Loucy (cell line): ENCODE results near the gene CAMTA1.

Experiments used
- H2AFZ ChIP-seq: fragments of 200-600 bp; sonication (generic); 2 replicates; pipeline ENCODE4 v1.6.0; 2016; ENCODE audit warnings: antibody characterized with exemption, mild to moderate bottlenecking, low read length, moderate library complexity
- H3F3A ChIP-seq: fragments of 200-600 bp; 2 replicates; pipeline ENCODE4 v1.6.0; 2016; ENCODE audit warnings: antibody characterized with exemption, low read depth, mild to moderate bottlenecking
- H3K27me3 ChIP-seq: fragments of 200-600 bp; sonication (generic); 2 replicates; pipeline ENCODE4 v1.6.1; 2014; ENCODE audit warnings: low read length, mild to moderate bottlenecking; ENCODE audit not compliant: insufficient read depth, poor library complexity, severe bottlenecking
- H3K36me3 ChIP-seq: fragments of 200-600 bp; sonication (generic); 2 replicates; pipeline ENCODE4 v1.6.1; 2016; ENCODE audit warnings: low read length; ENCODE audit not compliant: insufficient read depth
- H3K4me1 ChIP-seq: fragments of 200-600 bp; sonication (generic); 2 replicates; pipeline ENCODE4 v1.5.1; 2014; ENCODE audit warnings: low read length, mild to moderate bottlenecking; ENCODE audit not compliant: insufficient read depth, poor library complexity, severe bottlenecking
- H3K4me2 ChIP-seq: fragments of 200-600 bp; sonication (generic); 2 replicates; pipeline ENCODE4 v1.6.0; 2014; ENCODE audit warnings: antibody characterized with exemption, low read length, low read depth, mild to moderate bottlenecking; ENCODE audit not compliant: poor library complexity, severe bottlenecking
- H3K4me3 ChIP-seq: fragments of 200-600 bp; sonication (generic); 2 replicates; pipeline ENCODE4 v1.5.1; 2014; ENCODE audit warnings: low read length, mild to moderate bottlenecking, mixed read lengths; ENCODE audit not compliant: poor library complexity, severe bottlenecking
- H3K79me2 ChIP-seq: fragments of 200-600 bp; sonication (generic); 2 replicates; pipeline ENCODE4 v1.6.1; 2014; ENCODE audit warnings: low read length; ENCODE audit not compliant: insufficient read depth
- H3K9ac ChIP-seq: fragments of 200-600 bp; sonication (generic); 2 replicates; pipeline ENCODE4 v1.6.0; 2014; ENCODE audit warnings: mild to moderate bottlenecking, low read depth, low read length, moderate library complexity; ENCODE audit not compliant: poor library complexity, severe bottlenecking
- H3K9me2 ChIP-seq: fragments of 200-600 bp; sonication (generic); replicated peaks from 2 replicates; pipeline ENCODE4 v1.6.1; 2016; ENCODE audit warnings: low read depth, low read length, mixed read lengths
- H3K9me3 ChIP-seq: fragments of 200-600 bp; sonication (generic); 2 replicates; pipeline ENCODE4 v1.6.1; 2014; ENCODE audit warnings: mild to moderate bottlenecking, antibody characterized with exemption, low read length, low read depth; ENCODE audit not compliant: insufficient read depth
- H4K20me1 ChIP-seq: fragments of 200-600 bp; sonication (generic); 2 replicates; pipeline ENCODE4 v1.6.0; 2014; ENCODE audit warnings: antibody characterized with exemption, low read length, mild to moderate bottlenecking; ENCODE audit not compliant: insufficient read depth, poor library complexity, severe bottlenecking
- EZH2phosphoT487 ChIP-seq: fragments of 200-600 bp; IDR thresholded peaks from 2 replicates; pipeline ENCODE4 v1.6.1; 2018; ENCODE audit warnings: antibody characterized with exemption, mild to moderate bottlenecking, moderate library complexity, borderline replicate concordance
- TF ChIP-seq, protein P1 (sequence below): fragments of 200-600 bp; sonication (generic); conservative IDR thresholded peaks from 2 replicates; pipeline ENCODE4 v1.5.1; 2014; ENCODE audit warnings: mild to moderate bottlenecking, antibody characterized with exemption, low read length

Gene CAMTA1

DNA sequence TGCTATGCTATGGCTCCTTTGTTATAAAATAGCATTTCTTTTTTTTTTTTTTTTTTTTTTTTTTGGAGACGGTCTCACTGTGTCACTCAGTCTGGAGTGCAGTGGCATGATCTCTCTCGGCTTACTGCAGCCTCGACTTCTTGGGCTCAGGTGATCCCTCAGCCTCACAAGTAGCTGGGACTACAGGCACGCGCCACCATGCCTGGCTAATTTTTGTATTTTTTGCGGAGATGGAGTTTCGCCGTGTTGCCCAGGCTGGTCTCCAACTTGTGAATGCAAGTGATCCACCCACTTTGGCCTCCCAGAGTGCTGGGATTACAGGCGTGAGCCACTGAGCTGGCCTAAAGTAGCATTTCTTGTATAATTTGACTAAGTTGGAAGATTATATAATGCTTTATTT, 10.8 kb downstream of the CAMTA1 start:
- Histone ChIP-seq H3K9me3 (no peaks in the 10 kb centered on the region), H3K9ac (no peak overlapping the region), H3K79me2 (peaks cover 93% of the 10 kb centered on the region), H2AFZ (no peak overlapping the region), H3F3A (no peaks in the 10 kb centered on the region), H3K36me3 (peaks cover 12% of the 10 kb centered on the region; the same call in 1 of the 2 replicates), H3K9me2 (no peaks in the 10 kb centered on the region), H4K20me1 (peaks cover 72% of the 10 kb centered on the region), H3K4me3 (no peak overlapping the region), H3K4me2 (no peak overlapping the region), H3K27me3 (no peaks in the 10 kb centered on the region), H3K4me1 (peaks cover 14% of the 10 kb centered on the region)
- TF ChIP-seq EZH2phosphoT487 = no peak
- TF ChIP-seq, protein P1, sequence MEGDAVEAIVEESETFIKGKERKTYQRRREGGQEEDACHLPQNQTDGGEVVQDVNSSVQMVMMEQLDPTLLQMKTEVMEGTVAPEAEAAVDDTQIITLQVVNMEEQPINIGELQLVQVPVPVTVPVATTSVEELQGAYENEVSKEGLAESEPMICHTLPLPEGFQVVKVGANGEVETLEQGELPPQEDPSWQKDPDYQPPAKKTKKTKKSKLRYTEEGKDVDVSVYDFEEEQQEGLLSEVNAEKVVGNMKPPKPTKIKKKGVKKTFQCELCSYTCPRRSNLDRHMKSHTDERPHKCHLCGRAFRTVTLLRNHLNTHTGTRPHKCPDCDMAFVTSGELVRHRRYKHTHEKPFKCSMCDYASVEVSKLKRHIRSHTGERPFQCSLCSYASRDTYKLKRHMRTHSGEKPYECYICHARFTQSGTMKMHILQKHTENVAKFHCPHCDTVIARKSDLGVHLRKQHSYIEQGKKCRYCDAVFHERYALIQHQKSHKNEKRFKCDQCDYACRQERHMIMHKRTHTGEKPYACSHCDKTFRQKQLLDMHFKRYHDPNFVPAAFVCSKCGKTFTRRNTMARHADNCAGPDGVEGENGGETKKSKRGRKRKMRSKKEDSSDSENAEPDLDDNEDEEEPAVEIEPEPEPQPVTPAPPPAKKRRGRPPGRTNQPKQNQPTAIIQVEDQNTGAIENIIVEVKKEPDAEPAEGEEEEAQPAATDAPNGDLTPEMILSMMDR = no peak

DNA sequence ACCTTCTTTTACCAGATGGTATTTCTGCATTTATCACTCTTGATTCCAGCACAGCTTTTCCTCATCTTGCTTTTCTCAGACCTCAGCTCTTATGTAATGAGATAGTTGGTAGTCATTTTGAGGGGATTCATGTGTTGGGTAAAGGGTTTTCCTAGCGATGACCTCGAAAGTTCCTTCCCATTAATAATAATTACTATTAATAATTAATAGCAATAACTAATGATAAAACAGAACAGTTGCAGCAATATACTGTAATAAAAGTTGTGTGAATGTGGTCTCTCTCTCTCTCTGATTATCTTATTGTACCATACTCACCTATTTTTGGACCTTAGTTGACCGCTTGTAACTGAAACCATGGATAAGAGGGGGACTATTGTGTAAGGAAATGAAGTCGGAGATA, 14.2 kb downstream of the CAMTA1 start:
- no peak overlapping the region for H2AFZ ChIP-seq
- H3K36me3 ChIP-seq = peaks cover 4% of the 10 kb centered on the region; the same call in 1 of the 2 replicates
- H3F3A ChIP-seq = no peaks in the 10 kb centered on the region
- H3K9me2 ChIP-seq = no peaks in the 10 kb centered on the region
- H3K4me1 ChIP-seq = peaks cover under 1% of the 10 kb centered on the region
- no peak overlapping the region for H3K4me2 ChIP-seq
- TF ChIP-seq EZH2phosphoT487 = no peak
- TF ChIP-seq, protein P1 = no peak
- no peak overlapping the region for H3K9ac ChIP-seq
- no peaks in the 10 kb centered on the region for H3K9me3 ChIP-seq
- peaks cover 68% of the 10 kb centered on the region for H4K20me1 ChIP-seq
- no peaks in the 10 kb centered on the region for H3K27me3 ChIP-seq
- peaks cover 90% of the 10 kb centered on the region for H3K79me2 ChIP-seq
- no peak overlapping the region for H3K4me3 ChIP-seq

DNA sequence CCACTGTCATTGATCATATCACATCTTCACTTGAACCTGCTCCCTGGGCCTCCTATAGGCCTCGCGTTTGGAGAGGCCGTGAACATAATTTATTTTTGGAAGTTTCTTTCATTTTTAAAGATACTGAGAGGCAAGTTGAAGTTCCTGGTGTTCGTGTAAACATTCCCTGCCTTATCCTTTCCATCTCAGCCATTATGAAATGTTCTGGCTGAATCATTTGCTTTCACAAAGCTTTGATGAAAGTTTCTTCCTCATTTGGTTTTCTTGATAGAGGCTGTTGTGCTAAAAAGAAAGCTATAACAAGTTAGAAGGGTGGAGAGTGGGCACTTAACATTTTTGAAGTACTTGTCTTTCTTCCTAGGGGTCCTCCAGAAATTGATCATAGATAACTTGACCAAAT, 15.5 kb downstream of the CAMTA1 start:
- Histone ChIP-seq H3K4me3 (no peak overlapping the region), H3K4me2 (no peak overlapping the region), H2AFZ (no peak overlapping the region), H3K9me3 (no peaks in the 10 kb centered on the region), H3K36me3 (peaks cover 4% of the 10 kb centered on the region; the same call in 1 of the 2 replicates), H3K9me2 (no peaks in the 10 kb centered on the region), H3K79me2 (peaks cover 91% of the 10 kb centered on the region), H3F3A (no peaks in the 10 kb centered on the region), H3K9ac (no peak overlapping the region), H4K20me1 (peaks cover 68% of the 10 kb centered on the region), H3K4me1 (peaks cover 7% of the 10 kb centered on the region), H3K27me3 (no peaks in the 10 kb centered on the region)
- TF ChIP-seq EZH2phosphoT487 = no peak
- TF ChIP-seq, protein P1 = no peak
